Fibroblast of villous mesenchyme (primary cell): ENCODE data around the gene NINJ1. TPM values are rescaled to one million over a fixed set of nuclear protein-coding genes. Genes with fewer than 3 reads are reported as not detected.

Experiments used
- DNase-seq: peaks from one replicate; pipeline ENCODE4 v3.0.0-alpha.2; 2010; ENCODE audit warnings: low read depth
- H3K4me3 ChIP-seq: 2 replicates; pipeline ENCODE4 v1.5.1; 2011; ENCODE audit warnings: low read depth, mild to moderate bottlenecking, low read length
- total RNA-seq: library from RNA; depleted of rRNA; stranded (reverse); fragments of >200 nt; gene quantifications from 2 replicates; pipeline ENCODE4 v1.2.3, GENCODE V29; 2012
- TF ChIP-seq, protein P1 (sequence below): IDR thresholded peaks from 2 replicates; pipeline ENCODE4 v1.5.1; 2012; ENCODE audit warnings: low read depth, mild to moderate bottlenecking, low read length; ENCODE audit not compliant: insufficient read depth

Gene NINJ1
- total RNA-seq, 1 donor, result 33.7 TPM

GRCh38 chr9:93079371-93079770 lies 54.7 kb downstream of the NINJ1 start:
- TF ChIP-seq, protein P1, sequence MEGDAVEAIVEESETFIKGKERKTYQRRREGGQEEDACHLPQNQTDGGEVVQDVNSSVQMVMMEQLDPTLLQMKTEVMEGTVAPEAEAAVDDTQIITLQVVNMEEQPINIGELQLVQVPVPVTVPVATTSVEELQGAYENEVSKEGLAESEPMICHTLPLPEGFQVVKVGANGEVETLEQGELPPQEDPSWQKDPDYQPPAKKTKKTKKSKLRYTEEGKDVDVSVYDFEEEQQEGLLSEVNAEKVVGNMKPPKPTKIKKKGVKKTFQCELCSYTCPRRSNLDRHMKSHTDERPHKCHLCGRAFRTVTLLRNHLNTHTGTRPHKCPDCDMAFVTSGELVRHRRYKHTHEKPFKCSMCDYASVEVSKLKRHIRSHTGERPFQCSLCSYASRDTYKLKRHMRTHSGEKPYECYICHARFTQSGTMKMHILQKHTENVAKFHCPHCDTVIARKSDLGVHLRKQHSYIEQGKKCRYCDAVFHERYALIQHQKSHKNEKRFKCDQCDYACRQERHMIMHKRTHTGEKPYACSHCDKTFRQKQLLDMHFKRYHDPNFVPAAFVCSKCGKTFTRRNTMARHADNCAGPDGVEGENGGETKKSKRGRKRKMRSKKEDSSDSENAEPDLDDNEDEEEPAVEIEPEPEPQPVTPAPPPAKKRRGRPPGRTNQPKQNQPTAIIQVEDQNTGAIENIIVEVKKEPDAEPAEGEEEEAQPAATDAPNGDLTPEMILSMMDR, result no peak
- no peak for DNase-seq
- H3K4me3 ChIP-seq, result no peak overlapping the region

DNA sequence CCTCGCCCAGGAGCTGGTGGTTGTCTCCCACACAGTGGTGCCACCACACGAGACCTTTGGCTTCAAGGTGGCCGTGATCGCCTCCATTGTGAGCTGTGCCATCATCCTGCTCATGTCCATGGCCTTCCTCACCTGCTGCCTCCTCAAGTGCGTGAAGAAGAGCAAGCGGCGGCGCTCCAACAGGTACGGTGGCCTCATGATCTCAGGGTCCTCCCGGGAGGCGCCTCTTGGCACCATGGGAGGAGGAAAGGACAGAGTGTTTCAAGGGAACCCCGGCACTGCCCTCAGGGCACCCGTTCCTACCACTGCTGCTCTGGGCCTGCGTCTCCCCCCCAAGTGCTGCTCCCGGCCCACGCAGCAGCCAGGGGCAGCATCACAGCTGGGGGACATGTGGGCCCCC lies 56.2 kb downstream of the NINJ1 start:
- DNase-seq, result no peak
- no peak overlapping the region for H3K4me3 ChIP-seq
- TF ChIP-seq, protein P1, result no peak

GRCh38 chr9:93077367-93077766 lies 56.7 kb downstream of the NINJ1 start:
- H3K4me3 ChIP-seq, result no peak overlapping the region
- no peak for DNase-seq
- TF ChIP-seq, protein P1, result no peak

DNA sequence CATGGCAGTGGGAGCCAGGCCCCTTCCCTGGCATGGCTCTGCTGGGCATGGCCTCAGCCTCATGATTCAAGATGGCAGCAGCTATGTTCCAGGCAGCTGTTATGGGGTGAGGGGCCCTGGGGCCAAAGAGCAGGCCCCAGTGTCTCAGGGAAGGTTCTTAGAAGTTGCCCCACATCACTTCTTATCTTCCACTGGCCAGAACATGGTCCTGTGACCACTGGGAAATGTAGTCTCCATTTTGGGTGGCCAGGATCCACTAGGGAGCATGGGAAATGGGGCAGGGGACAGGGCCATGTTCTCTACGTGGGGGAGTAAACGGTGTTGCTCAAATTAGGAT lies 57.3 kb downstream of the NINJ1 start:
- no peak overlapping the region for H3K4me3 ChIP-seq
- TF ChIP-seq, protein P1, result no peak
- no peak for DNase-seq

DNA sequence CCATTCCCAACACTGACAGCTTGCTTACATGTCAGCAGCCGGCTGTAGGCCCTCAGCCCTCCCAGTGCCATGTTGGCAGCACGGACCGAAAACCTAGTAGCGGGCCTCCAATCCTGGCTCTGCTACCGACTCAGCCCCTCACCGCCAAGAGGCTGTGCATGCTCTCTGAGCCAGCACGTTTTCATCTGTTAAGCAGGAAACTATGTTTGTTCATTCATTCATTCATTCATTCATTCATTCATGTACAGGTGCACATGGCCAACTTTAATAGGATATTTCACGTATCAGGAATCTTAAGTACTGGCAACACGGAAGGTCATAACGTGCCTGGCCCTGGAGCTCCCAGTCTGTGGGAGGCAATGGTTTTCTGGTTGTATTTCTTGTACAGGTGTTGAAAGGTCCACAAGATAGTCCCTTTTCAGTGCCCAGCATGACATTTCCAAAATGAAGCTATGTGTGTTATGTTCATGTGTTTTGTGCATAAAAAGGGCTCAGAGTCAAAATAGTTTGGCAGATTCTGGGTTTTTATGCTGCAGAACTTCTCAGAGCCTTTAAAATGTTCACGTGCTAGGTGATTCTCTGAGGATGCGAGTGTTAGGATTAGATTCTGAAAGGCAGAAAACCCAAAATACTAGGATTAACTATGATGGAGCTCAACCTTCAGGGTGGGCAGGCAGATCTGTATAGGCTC lies 57.8 kb downstream of the NINJ1 start:
- no peak for DNase-seq
- no peak overlapping the region for H3K4me3 ChIP-seq
- TF ChIP-seq, protein P1, result no peak

- DNase-seq, result peak; percentile 83
These were observed 61.7 kb downstream of the NINJ1 start for GRCh38 chr9:93072383-93072795.

More at GRCh38 chr9:93072383-93072795, 61.7 kb downstream of the NINJ1 start:
- no peak overlapping the region for H3K4me3 ChIP-seq
- TF ChIP-seq, protein P1, result no peak

Other genes with a start within 250 kb of the NINJ1 start
- gene FGD3, start 186.7 kb downstream of the NINJ1 start, total RNA-seq, result under 0.01 TPM in 1 of 2 replicates, not detected in the other
- gene SUSD3, start 75.5 kb downstream of the NINJ1 start, total RNA-seq, result 3.2 and 12.1 TPM in 2 replicates
- gene CARD19, start 38.0 kb downstream of the NINJ1 start, total RNA-seq, result 35.8 and 45.1 TPM in 2 replicates
- not detected in 2 replicates for gene WNK2, start 49.9 kb upstream of the NINJ1 start, total RNA-seq